ENCODE results near the gene NAA10.

GRCh38 chrX:153966283-153966688 is 31.4 kb upstream of the NAA10 start:
- no peak for TF ChIP-seq POLR2AphosphoS5 (IDR thresholded peaks at IDR 0.05)
- TF ChIP-seq EP300 (IDR thresholded peaks at IDR 0.05; ENCODE audit: low read depth) = no peak
